Transverse colon (tissue), 4 donors: ENCODE measurements around the gene NCAPD3. TPM values are rescaled to one million over a fixed set of nuclear protein-coding genes. Genes with fewer than 3 reads are reported as not detected.

ENCODE experiments used
- DNase-seq: peaks from one replicate; pipeline ENCODE4 v3.0.0-alpha.2; 2019
- H3K27ac ChIP-seq, 4 donors: fragments of 200-600 bp; sonication (generic); 2 replicates each; pipeline ENCODE4 v1.5.1; 2016 to 2018; ENCODE audit warnings: inconsistent platforms in 4 of 4
- H3K27me3 ChIP-seq: fragments of 200-600 bp; sonication (generic); 2 replicates; pipeline ENCODE4 v1.5.1; 2017; ENCODE audit warnings: inconsistent platforms
- H3K36me3 ChIP-seq, 4 donors: fragments of 200-600 bp; sonication (generic); 2 replicates each; pipeline ENCODE4 v1.5.1; 2017 to 2019; ENCODE audit warnings: inconsistent platforms in 4 of 4
- H3K4me1 ChIP-seq, 4 donors: fragments of 200-600 bp; sonication (generic); 2 replicates each; pipeline ENCODE4 v1.5.1; 2017 to 2020; ENCODE audit warnings: inconsistent platforms in 4 of 4
- H3K4me3 ChIP-seq, 4 donors: fragments of 200-600 bp; sonication (generic); 1 replicate in 1 of 4; 2 replicates in 3 of 4; pipeline versions ENCODE4 v1.5.1 to v1.6.1; 2017 to 2019; ENCODE audit warnings: inconsistent platforms in 4 of 4
- H3K9me3 ChIP-seq, 2 donors: fragments of 200-600 bp; sonication (generic); 2 replicates each; pipeline ENCODE4 v1.5.1; 2017 to 2019; ENCODE audit warnings: inconsistent platforms in 2 of 2
- EP300 ChIP-seq: sonication (generic); formaldehyde crosslinking; IDR thresholded peaks from one replicate; pipeline ENCODE4 v1.6.1; 2017; ENCODE audit warnings: antibody characterized with exemption, low read depth
- POLR2A ChIP-seq: fragments of 450-650 bp; IDR thresholded peaks from one replicate; pipeline ENCODE4 v1.6.1; 2016; ENCODE audit warnings: antibody characterized with exemption, mild to moderate bottlenecking, moderate library complexity
- POLR2AphosphoS5 ChIP-seq, 3 donors: sonication (generic); formaldehyde crosslinking; IDR thresholded peaks; one replicate each; pipeline ENCODE4 v1.6.1; 2016; ENCODE audit warnings: antibody characterized with exemption in 3 of 3
- WGBS, 2 donors: methylation state at CpG; one replicate each; pipeline ENCODE4 v1.1.5; 2018; ENCODE audit warnings: low coverage in 1 of 2; 5-methylcytosine and 5-hydroxymethylcytosine counted together
- in situ Hi-C, 4 donors: fragments of 200-750 bp; cut with MboI; loops; one replicate each; pipeline versions ENCODE4 v1.15.0 to v1.15.1; 2017; ENCODE audit warnings: low sequenced_read_pairs in 3 of 4, low pct_ligation_motif_present in 1 of 4, low pct_unique_long_range_greater_than_20kb in 1 of 4
- intact Hi-C: fragments of 100-400 bp; cut with DNase I; formaldehyde crosslinking; loops from one replicate; pipeline ENCODE4 v1.15.1; 2023; ENCODE audit warnings: low total_unique reads
- total RNA-seq, 4 donors: library from RNA; depleted of rRNA; stranded (reverse); fragments of >200 nt; gene quantifications; one replicate each; pipeline ENCODE4 v1.1.0, GENCODE V29; 2016
- TF ChIP-seq, protein P1 (sequence below), 5 experiments: fragments of 200-600 bp in 3 of 5; fragments of 450-650 bp in 2 of 5; sonication (generic) in 3 of 5; IDR thresholded peaks; 1 replicate in 2 of 5; 2 replicates in 3 of 5; pipeline ENCODE4 v1.5.1; 2016 to 2017; ENCODE audit warnings: antibody characterized with exemption in 5 of 5, inconsistent platforms in 3 of 5, mild to moderate bottlenecking in 2 of 5, moderate library complexity in 1 of 5

NCAPD3 gene
- total RNA-seq, 4 donors from 2014 or later: 7.0 to 21.3 (median 13.8) TPM

DNA sequence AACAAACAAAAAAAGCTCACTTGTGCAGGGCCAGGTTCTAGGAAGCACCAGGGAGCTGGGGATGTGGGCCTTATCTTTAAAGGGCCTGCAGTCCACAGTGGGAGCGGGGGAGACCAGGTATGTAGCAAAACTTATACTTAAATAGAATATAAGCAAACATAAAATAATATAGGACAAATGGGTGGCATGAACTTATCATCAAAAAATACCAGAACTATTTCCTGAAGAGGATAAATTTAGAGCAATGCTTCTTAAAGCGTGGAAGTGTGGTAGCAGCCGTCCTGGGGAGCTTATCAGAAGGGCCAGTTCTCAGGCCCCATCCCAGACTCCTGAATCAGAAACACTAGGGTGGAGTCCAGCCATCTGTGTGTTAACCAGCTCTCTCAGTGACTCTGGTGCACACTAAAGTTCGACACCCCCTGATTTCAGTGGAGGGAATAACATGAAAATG lies 10.0 kb upstream of the NCAPD3 start:
- no peak for DNase-seq
- in situ Hi-C loops (no loop called here), intact Hi-C loops (no loop called here)
- H3K27me3 ChIP-seq: no peaks in the 10 kb centered on the region
- H3K9me3 ChIP-seq: no peaks in the 10 kb centered on the region
- no peak overlapping the region for H3K27ac ChIP-seq
- TF ChIP-seq POLR2AphosphoS5 (IDR thresholded peaks at IDR 0.05): no peak
- no peak for TF ChIP-seq EP300
- TF ChIP-seq, protein P1, sequence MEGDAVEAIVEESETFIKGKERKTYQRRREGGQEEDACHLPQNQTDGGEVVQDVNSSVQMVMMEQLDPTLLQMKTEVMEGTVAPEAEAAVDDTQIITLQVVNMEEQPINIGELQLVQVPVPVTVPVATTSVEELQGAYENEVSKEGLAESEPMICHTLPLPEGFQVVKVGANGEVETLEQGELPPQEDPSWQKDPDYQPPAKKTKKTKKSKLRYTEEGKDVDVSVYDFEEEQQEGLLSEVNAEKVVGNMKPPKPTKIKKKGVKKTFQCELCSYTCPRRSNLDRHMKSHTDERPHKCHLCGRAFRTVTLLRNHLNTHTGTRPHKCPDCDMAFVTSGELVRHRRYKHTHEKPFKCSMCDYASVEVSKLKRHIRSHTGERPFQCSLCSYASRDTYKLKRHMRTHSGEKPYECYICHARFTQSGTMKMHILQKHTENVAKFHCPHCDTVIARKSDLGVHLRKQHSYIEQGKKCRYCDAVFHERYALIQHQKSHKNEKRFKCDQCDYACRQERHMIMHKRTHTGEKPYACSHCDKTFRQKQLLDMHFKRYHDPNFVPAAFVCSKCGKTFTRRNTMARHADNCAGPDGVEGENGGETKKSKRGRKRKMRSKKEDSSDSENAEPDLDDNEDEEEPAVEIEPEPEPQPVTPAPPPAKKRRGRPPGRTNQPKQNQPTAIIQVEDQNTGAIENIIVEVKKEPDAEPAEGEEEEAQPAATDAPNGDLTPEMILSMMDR (IDR thresholded peaks at IDR 0.05): no peak
- no peak for TF ChIP-seq POLR2A
- 83 to 87% methylated on average over 1 to 4 of the region's 4 CpGs for WGBS, 2 donors
- H3K4me3 ChIP-seq: no peak overlapping the region
- peaks cover 0 to 7% (median under 1%) of the 10 kb centered on the region in 4 donors for H3K36me3 ChIP-seq
- peaks cover 0 to 10% (median 0%) of the 10 kb centered on the region in 4 donors for H3K4me1 ChIP-seq

DNA sequence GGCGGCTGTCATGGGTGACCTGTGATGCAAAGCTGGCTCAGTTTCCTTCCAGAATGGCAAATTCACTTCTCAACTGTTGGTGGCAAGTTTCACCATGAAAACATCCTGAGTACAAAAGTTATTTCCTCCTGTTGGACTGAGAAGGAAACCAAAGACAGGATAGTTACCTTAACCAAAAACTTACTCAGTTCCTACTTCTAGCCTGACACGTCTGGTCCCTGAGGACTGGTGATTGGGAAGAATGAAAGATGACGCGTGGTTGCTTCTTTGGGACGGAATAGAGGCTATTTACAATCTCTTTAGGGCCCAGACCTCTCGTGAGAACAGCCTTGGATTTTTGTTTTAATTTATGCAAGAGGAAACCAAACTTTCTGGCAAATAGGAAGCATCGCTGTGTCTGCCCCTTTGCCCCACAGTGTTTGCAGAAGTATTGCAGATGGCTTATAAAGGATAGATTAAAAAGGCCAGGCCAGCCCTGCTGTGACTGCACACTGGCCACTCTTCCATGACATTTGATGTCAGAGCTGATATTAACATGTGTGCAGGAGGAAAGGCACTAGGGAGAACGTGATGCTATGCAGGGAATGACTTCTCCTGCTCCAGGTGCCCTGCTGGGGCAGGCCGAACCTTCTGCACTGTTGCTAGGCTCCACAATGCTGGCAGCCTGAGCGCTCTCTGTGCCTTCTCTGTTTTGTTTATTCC lies 8.3 kb upstream of the NCAPD3 start:
- WGBS, 2 donors: 72 to 83% methylated on average over 7 to 10 of the region's 10 CpGs
- Histone ChIP-seq H3K36me3 (peaks cover 0 to 7% (median 0%) of the 10 kb centered on the region in 4 donors), H3K4me1 (peaks cover 0 to 16% (median 3%) of the 10 kb centered on the region in 4 donors), H3K4me3 (no peak overlapping the region), H3K9me3 (no peaks in the 10 kb centered on the region), H3K27ac (no peak overlapping the region), H3K27me3 (no peaks in the 10 kb centered on the region)
- no peak for TF ChIP-seq EP300
- TF ChIP-seq, protein P1 (IDR thresholded peaks at IDR 0.05): no peak
- DNase-seq: no peak
- in situ Hi-C loops (no loop called here), intact Hi-C loops (no loop called here)

DNA sequence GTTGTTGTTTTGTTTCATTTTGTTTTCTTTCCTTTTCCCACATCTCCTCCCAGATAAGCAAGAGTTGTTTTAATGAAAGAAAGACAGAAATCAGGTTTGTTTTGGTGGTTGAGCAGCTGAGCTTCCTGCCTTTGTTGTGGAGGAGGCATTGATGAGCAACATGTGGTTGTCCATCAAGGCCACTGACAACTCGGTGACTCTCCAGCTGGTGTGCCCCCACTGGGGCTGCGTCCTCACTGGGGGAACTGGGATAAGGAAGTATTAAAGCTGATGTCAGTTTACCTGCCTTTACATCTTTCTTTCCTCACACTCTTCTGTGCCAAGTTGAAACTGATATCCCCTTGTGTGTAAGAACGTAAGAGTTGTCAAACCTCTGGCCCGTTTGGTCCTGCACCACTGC lies 6.6 kb upstream of the NCAPD3 start:
- intact Hi-C loops: no loop called here
- Histone ChIP-seq H3K9me3 (no peaks in the 10 kb centered on the region), H3K36me3 (no peaks in the 10 kb centered on the region), H3K4me3 (no peak overlapping the region), H3K27me3 (no peaks in the 10 kb centered on the region), H3K27ac (no peak overlapping the region), H3K4me1 (peaks cover 0 to 33% (median 20%) of the 10 kb centered on the region in 4 donors)
- no peak for TF ChIP-seq EP300
- 81 to 85% methylated on average over 4 of the region's 4 CpGs for WGBS, 2 donors
- DNase-seq: no peak
- in situ Hi-C loops: no loop called here

DNA sequence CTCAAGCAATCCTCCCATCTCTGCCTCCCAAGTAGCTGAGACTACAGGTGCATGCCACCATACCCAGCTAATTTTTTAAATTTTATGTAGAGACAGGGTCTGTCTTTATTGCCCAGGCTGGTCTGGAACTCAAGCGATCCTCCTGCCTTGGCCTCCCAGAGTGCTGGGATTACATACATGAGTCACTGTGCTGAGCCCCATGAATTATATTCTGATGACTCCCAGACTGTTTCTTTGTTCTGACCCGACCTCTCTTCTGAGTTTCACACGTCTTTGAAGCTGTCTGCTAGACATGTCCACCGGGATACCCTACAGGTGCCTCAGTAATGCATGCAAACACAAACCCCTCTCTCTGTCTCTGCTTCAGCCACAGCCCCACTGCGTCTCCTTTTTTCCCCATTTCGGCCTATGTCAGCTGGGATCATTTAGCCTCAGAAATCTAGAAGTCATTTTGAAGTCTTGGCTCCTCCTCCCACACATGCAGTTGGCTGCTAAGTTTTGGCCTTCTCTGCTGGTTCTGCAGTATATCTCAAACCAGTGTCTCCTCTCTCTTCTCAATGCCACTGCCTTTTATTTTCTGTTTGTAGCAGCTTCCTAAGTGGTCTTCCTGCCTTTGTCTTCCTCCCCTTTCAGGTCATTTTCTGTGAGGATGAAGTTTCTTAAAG lies 5.5 kb upstream of the NCAPD3 start:
- H3K4me1 ChIP-seq: peaks cover 0 to 33% (median 21%) of the 10 kb centered on the region in 4 donors
- TF ChIP-seq, protein P1 (IDR thresholded peaks at IDR 0.05): no peak
- no peaks in the 10 kb centered on the region for H3K36me3 ChIP-seq
- intact Hi-C loops: no loop called here
- 70 to 85% methylated on average over 5 to 6 of the region's 6 CpGs for WGBS, 2 donors
- in situ Hi-C loops: no loop called here
- no peaks in the 10 kb centered on the region for H3K27me3 ChIP-seq
- no peak overlapping the region for H3K27ac ChIP-seq
- no peaks in the 10 kb centered on the region for H3K9me3 ChIP-seq
- no peak overlapping the region for H3K4me3 ChIP-seq
- DNase-seq: no peak
